Hematopoietic multipotent progenitor cell treated with erythropoietin and hydrocortisone succinate and interleukin-3 and kit ligand, for 4 days (in vitro differentiated cells): Measurements from ENCODE around the gene HES1.
"Not testable (repeated sequence)": the region's sequence is repeated elsewhere in the genome, so short reads cannot be mapped to it uniquely, and the experiment has no call there.

Experiments used
- DNase-seq: peaks from one replicate; pipeline ENCODE4 v3.0.0-alpha.2; 2015

HES1 gene

GRCh38 chr3:194145702-194146101 lies 9.8 kb downstream of the HES1 start:
- no peak for DNase-seq

GRCh38 chr3:194147679-194148078 lies 11.7 kb downstream of the HES1 start:
- DNase-seq, result no peak

GRCh38 chr3:194148383-194148782 lies 12.4 kb downstream of the HES1 start:
- no peak for DNase-seq

GRCh38 chr3:194150252-194150934 lies 14.4 kb downstream of the HES1 start:
- DNase-seq, result peak; percentile 60

- not testable (repeated sequence) for DNase-seq
Measured at GRCh38 chr3:194150935-194151302, 15.0 kb downstream of the HES1 start.

- DNase-seq, result no peak
Measured at GRCh38 chr3:194154346-194154745, 18.4 kb downstream of the HES1 start.

GRCh38 chr3:194156095-194156494 lies 20.1 kb downstream of the HES1 start:
- no peak for DNase-seq

GRCh38 chr3:194158942-194159439 lies 23.0 kb downstream of the HES1 start:
- no peak for DNase-seq

- DNase-seq, result no peak
Measured at GRCh38 chr3:194160158-194160557, 24.2 kb downstream of the HES1 start.

- no peak for DNase-seq
Measured at GRCh38 chr3:194161131-194162045, 25.4 kb downstream of the HES1 start.

GRCh38 chr3:194162070-194162678 lies 26.2 kb downstream of the HES1 start:
- DNase-seq, result no peak

- no peak for DNase-seq
Measured at GRCh38 chr3:194162817-194163584, 27.1 kb downstream of the HES1 start.

GRCh38 chr3:194163697-194164096 lies 27.7 kb downstream of the HES1 start:
- no peak for DNase-seq

- DNase-seq, result no peak
Measured at GRCh38 chr3:194164861-194165260, 28.9 kb downstream of the HES1 start.

- DNase-seq, result no peak
Measured at GRCh38 chr3:194165271-194166018, 29.5 kb downstream of the HES1 start.

- no peak for DNase-seq
Measured at GRCh38 chr3:194166682-194167479, 30.9 kb downstream of the HES1 start.

GRCh38 chr3:194167480-194168282 lies 31.7 kb downstream of the HES1 start:
- DNase-seq, result peak; percentile 30

- no peak for DNase-seq
Measured at GRCh38 chr3:194168994-194169393, 33.0 kb downstream of the HES1 start.

GRCh38 chr3:194169595-194169994 lies 33.6 kb downstream of the HES1 start:
- DNase-seq, result no peak

- DNase-seq, result peak; percentile 34
Measured at GRCh38 chr3:194170793-194171192, 34.8 kb downstream of the HES1 start.
